Ishikawa (cell line): ENCODE data around the gene MYPOP.

Experiments
- CEBPB ChIP-seq: IDR thresholded peaks from 2 replicates; pipeline ENCODE4 v1.6.1; 2012
- CREB1 ChIP-seq: IDR thresholded peaks from 2 replicates; pipeline ENCODE4 v1.6.1; 2012; ENCODE audit warnings: low read depth
- EGR1 ChIP-seq: IDR thresholded peaks from 2 replicates; pipeline ENCODE4 v1.6.1; 2012
- EP300 ChIP-seq: IDR thresholded peaks from 2 replicates; pipeline ENCODE4 v1.6.1; 2012; ENCODE audit warnings: borderline replicate concordance
- MAX ChIP-seq: IDR thresholded peaks from 2 replicates; pipeline ENCODE4 v1.6.1; 2012
- RAD21 ChIP-seq: IDR thresholded peaks from 2 replicates; pipeline ENCODE4 v1.6.1; 2012; ENCODE audit warnings: low read depth
- TAF1 ChIP-seq: IDR thresholded peaks from 2 replicates; pipeline ENCODE4 v1.6.1; 2012; ENCODE audit warnings: low read depth, mild to moderate bottlenecking
- TEAD4 ChIP-seq: IDR thresholded peaks from 2 replicates; pipeline ENCODE4 v1.6.1; 2012
- YY1 ChIP-seq: IDR thresholded peaks from 2 replicates; pipeline ENCODE4 v1.6.1; 2012; ENCODE audit warnings: low read depth
- ZBTB7A ChIP-seq: IDR thresholded peaks from 2 replicates; pipeline ENCODE4 v1.6.1; 2012; ENCODE audit warnings: low read depth
- TF ChIP-seq, protein P1 (sequence below): IDR thresholded peaks from 2 replicates; pipeline ENCODE4 v1.6.1; 2012; ENCODE audit warnings: low read depth, mild to moderate bottlenecking

DNA sequence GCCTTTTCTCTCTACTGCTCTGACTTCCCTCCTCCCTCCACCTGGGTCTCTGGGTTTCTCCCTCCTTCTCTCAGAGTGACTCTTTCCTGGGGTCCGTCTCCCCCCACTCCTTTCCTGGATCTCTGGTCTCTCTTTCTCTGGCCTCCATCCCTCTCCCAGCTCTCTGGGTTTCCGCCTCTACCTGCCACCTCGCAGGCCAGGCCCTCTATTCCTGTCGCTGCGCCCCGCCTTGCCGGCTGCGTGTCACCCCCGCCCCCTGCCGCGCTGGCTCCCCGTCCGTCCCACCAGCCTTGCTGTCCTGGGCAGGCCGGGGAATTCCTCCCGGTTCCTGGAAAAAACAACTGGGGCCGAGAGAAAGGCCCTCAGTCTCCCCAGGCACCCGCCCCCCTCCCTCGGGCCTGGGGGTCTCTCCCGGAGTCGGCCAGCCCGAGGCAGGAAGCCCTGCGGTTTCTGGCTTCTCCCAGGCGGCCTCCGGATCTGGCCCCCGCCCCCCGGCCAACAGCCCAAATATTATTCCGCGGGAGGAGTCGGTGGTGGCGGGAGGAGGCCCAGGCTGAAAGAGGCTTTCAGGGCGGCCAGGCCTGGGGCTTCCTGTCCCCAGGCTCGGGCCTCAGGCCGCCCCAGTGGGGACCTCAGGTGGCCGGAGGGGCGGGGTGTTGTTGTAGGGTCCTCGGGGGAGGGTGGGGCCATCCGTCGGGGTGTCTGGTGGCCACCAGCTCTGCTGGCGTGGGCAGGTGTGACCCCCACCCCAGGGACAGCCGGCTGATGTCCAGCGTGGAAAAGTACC, 25.8 kb downstream of the MYPOP start:
- TF ChIP-seq YY1 (no peak), TAF1 (no peak), RAD21 (no peak), EGR1 (no peak), CEBPB (no peak), CREB1 (no peak), TEAD4 (no peak), EP300 (no peak), MAX (no peak), ZBTB7A (no peak)
- TF ChIP-seq, protein P1, sequence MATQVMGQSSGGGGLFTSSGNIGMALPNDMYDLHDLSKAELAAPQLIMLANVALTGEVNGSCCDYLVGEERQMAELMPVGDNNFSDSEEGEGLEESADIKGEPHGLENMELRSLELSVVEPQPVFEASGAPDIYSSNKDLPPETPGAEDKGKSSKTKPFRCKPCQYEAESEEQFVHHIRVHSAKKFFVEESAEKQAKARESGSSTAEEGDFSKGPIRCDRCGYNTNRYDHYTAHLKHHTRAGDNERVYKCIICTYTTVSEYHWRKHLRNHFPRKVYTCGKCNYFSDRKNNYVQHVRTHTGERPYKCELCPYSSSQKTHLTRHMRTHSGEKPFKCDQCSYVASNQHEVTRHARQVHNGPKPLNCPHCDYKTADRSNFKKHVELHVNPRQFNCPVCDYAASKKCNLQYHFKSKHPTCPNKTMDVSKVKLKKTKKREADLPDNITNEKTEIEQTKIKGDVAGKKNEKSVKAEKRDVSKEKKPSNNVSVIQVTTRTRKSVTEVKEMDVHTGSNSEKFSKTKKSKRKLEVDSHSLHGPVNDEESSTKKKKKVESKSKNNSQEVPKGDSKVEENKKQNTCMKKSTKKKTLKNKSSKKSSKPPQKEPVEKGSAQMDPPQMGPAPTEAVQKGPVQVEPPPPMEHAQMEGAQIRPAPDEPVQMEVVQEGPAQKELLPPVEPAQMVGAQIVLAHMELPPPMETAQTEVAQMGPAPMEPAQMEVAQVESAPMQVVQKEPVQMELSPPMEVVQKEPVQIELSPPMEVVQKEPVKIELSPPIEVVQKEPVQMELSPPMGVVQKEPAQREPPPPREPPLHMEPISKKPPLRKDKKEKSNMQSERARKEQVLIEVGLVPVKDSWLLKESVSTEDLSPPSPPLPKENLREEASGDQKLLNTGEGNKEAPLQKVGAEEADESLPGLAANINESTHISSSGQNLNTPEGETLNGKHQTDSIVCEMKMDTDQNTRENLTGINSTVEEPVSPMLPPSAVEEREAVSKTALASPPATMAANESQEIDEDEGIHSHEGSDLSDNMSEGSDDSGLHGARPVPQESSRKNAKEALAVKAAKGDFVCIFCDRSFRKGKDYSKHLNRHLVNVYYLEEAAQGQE, result no peak
